GM18907 (cell line): ENCODE results near the gene LCP1.
"Not testable (repeated sequence)": the region's sequence is repeated elsewhere in the genome, so short reads cannot be mapped to it uniquely, and the experiment has no call there.

ENCODE experiments used
- ATAC-seq: cut with Tn5 transposase; IDR thresholded peaks from one replicate; pipeline ENCODE4 v1.9.1; 2021; ENCODE audit warnings: mild to moderate bottlenecking, moderate library complexity; ENCODE audit not compliant: unreplicated experiment

LCP1 gene

GRCh38 chr13:46181840-46182490 is at the start of gene LCP1:
LCP1 (minus strand) TSS chr13:46182177; CDS start chr13:46159662, 22,515 bp downstream.
- ATAC-seq = peak; percentile 71

GRCh38 chr13:46229251-46229650 is 47.3 kb upstream of the LCP1 start:
- ATAC-seq = no peak

- ATAC-seq = not testable (repeated sequence)
These were observed 38.3 kb upstream of the LCP1 start for GRCh38 chr13:46220234-46220633.

- ATAC-seq = not testable (repeated sequence)
These were observed 32.8 kb upstream of the LCP1 start for GRCh38 chr13:46214741-46215140.

GRCh38 chr13:46213242-46213641 is 31.3 kb upstream of the LCP1 start:
- ATAC-seq = no peak

GRCh38 chr13:46211483-46212351 is 29.7 kb upstream of the LCP1 start, which contains the start of gene LRRC63:
LRRC63 (plus strand) TSS chr13:46211928; CDS start chr13:46213035, 1,107 bp downstream.
- peak; percentile 96 for ATAC-seq

GRCh38 chr13:46211116-46211482 is 29.1 kb upstream of the LCP1 start:
- peak; percentile 31 for ATAC-seq

- no peak for ATAC-seq
These were observed 28.5 kb upstream of the LCP1 start for GRCh38 chr13:46210362-46211083.

GRCh38 chr13:46207828-46208227 is 25.9 kb upstream of the LCP1 start:
- no peak for ATAC-seq

- no peak for ATAC-seq
These were observed 24.2 kb upstream of the LCP1 start for GRCh38 chr13:46206143-46206542.

GRCh38 chr13:46202966-46203365 is 21.0 kb upstream of the LCP1 start:
- ATAC-seq = no peak

GRCh38 chr13:46202188-46202795 is 20.3 kb upstream of the LCP1 start:
- peak; percentile 46 for ATAC-seq

GRCh38 chr13:46198696-46199193 is 16.8 kb upstream of the LCP1 start:
- no peak for ATAC-seq

- ATAC-seq = no peak
These were observed 15.5 kb upstream of the LCP1 start for GRCh38 chr13:46197299-46198048.

- no peak for ATAC-seq
These were observed 13.0 kb upstream of the LCP1 start for GRCh38 chr13:46195016-46195415.

GRCh38 chr13:46192412-46192811 is 10.4 kb upstream of the LCP1 start:
- ATAC-seq = no peak

- no peak for ATAC-seq
These were observed 3.7 kb upstream of the LCP1 start for GRCh38 chr13:46185634-46186033.

GRCh38 chr13:46184277-46184699 is 2.3 kb upstream of the LCP1 start:
- ATAC-seq = peak; percentile 47

- no peak for ATAC-seq
These were observed 1.3 kb upstream of the LCP1 start for GRCh38 chr13:46183018-46183946.
